Esophagus muscularis mucosa (tissue), 3 donors: ENCODE data around the gene INTS4.
"Not testable (repeated sequence)": the region's sequence is repeated elsewhere in the genome, so short reads cannot be mapped to it uniquely, and the experiment has no call there.

Experiments
- CTCF ChIP-seq, 3 experiments: fragments of 200-600 bp in 2 of 3; fragments of 450-650 bp in 1 of 3; sonication (generic) in 2 of 3; IDR thresholded peaks; one replicate each; pipeline ENCODE4 v1.5.1; 2017 to 2019; ENCODE audit warnings: antibody characterized with exemption in 3 of 3, mild to moderate bottlenecking in 2 of 3, moderate library complexity in 1 of 3
- POLR2AphosphoS5 ChIP-seq, 2 donors: sonication (generic); formaldehyde crosslinking; IDR thresholded peaks; one replicate each; pipeline ENCODE4 v1.6.1; 2017; ENCODE audit warnings: antibody characterized with exemption in 2 of 2

- not testable (repeated sequence) for TF ChIP-seq POLR2AphosphoS5, CTCF (IDR thresholded peaks at IDR 0.05)
These were observed 136.5 kb downstream of the INTS4 start for GRCh38 chr11:77857906-77858457.
